Spleen (tissue), 13 donors: ENCODE results near the gene ZNF610. TPM values are rescaled to one million over a fixed set of nuclear protein-coding genes. Genes with fewer than 3 reads are reported as not detected.
"Not testable (repeated sequence)": the region's sequence is repeated elsewhere in the genome, so short reads cannot be mapped to it uniquely, and the experiment has no call there.

Experiments
- DNase-seq: peaks from one replicate; pipeline ENCODE4 v3.0.0-alpha.2; 2020
- H3K27ac ChIP-seq, 8 donors: fragments of 200-600 bp; sonication (generic) in 7 of 8; 1 replicate in 4 of 8; 2 replicates in 4 of 8; pipeline versions ENCODE4 v1.5.0 to v1.8.0; 2016 to 2021; ENCODE audit warnings: inconsistent platforms in 4 of 8, mild to moderate bottlenecking in 4 of 8, moderate library complexity in 1 of 8
- H3K27me3 ChIP-seq, 7 donors: fragments of 200-600 bp; sonication (generic) in 6 of 7; replicated peaks in 1 of 7; 1 replicate in 4 of 7; 2 replicates in 3 of 7; pipeline versions ENCODE4 v1.5.0 to v1.8.0; 2016 to 2021; ENCODE audit warnings: inconsistent platforms in 3 of 7, mild to moderate bottlenecking in 1 of 7
- H3K36me3 ChIP-seq, 6 donors: fragments of 200-600 bp; sonication (generic) in 5 of 6; 1 replicate in 4 of 6; 2 replicates in 2 of 6; pipeline versions ENCODE4 v1.5.0 to v1.8.0; 2016 to 2021; ENCODE audit warnings: inconsistent platforms in 2 of 6
- H3K4me1 ChIP-seq, 6 donors: fragments of 200-600 bp; sonication (generic) in 5 of 6; 1 replicate in 3 of 6; 2 replicates in 3 of 6; pipeline versions ENCODE4 v1.5.0 to v1.8.0; 2016 to 2021; ENCODE audit warnings: inconsistent platforms in 3 of 6
- H3K4me3 ChIP-seq, 8 donors: fragments of 200-600 bp; sonication (generic) in 7 of 8; 1 replicate in 4 of 8; 2 replicates in 4 of 8; pipeline versions ENCODE4 v1.5.0 to v1.8.0; 2016 to 2021; ENCODE audit warnings: inconsistent platforms in 4 of 8, mild to moderate bottlenecking in 4 of 8, moderate library complexity in 2 of 8
- H3K9me3 ChIP-seq, 8 donors: fragments of 200-600 bp; sonication (generic) in 7 of 8; 1 replicate in 4 of 8; 2 replicates in 4 of 8; pipeline versions ENCODE4 v1.5.0 to v1.8.0; 2016 to 2021; ENCODE audit warnings: inconsistent platforms in 4 of 8
- POLR2A ChIP-seq, 3 donors: fragments of 450-650 bp; IDR thresholded peaks; one replicate each; pipeline ENCODE4 v1.5.1; 2017; ENCODE audit warnings: antibody characterized with exemption in 3 of 3, mild to moderate bottlenecking in 1 of 3
- POLR2AphosphoS5 ChIP-seq, 3 donors: sonication (generic); formaldehyde crosslinking; IDR thresholded peaks; one replicate each; pipeline ENCODE4 v1.5.1; 2017; ENCODE audit warnings: antibody characterized with exemption in 3 of 3
- WGBS, 5 donors: extraction: QIAGEN DNeasy Blood & Tissue Kit in 3 of 5; methylation state at CpG; one replicate each; pipeline versions ENCODE4 v1.1.5 to v1.1.7; 2013 to 2018; 5-methylcytosine and 5-hydroxymethylcytosine counted together
- intact Hi-C: fragments of 100-400 bp; cut with DNase I; formaldehyde crosslinking; loops from one replicate; pipeline ENCODE4 v1.15.0; 2023; ENCODE audit warnings: low total_unique reads
- long read RNA-seq, 2 donors: transcript quantifications; one replicate each; lab custom pipeline, GENCODE V29; 2026
- polyA plus RNA-seq, 3 donors: library from polyadenylated mRNA; stranded (reverse); fragments of 200-250 nt; gene quantifications; one replicate each; pipeline ENCODE4 v1.2.1, GENCODE V29; 2013
- total RNA-seq, 7 donors: library from RNA; depleted of rRNA in 3 of 7; stranded (reverse); fragments of >200 nt in 3 of 7; fragmentation: NEBNext Ultra II Directional in 4 of 7; extraction: Animal tissue kit (Norgen Biotek cat#: 25700) in 4 of 7; gene quantifications; one replicate each; pipeline versions ENCODE4 v1.1.0 to v1.2.1, GENCODE V29; 2016 to 2021
- TF ChIP-seq, protein P1 (sequence below), 11 experiments: fragments of 200-600 bp in 7 of 11; fragments of 450-650 bp in 4 of 11; sonication (generic) in 4 of 11; IDR thresholded peaks in 8 of 11; conservative IDR thresholded peaks in 3 of 11; 1 replicate in 7 of 11; 2 replicates in 4 of 11; pipeline versions ENCODE4 v1.4.0 to v1.8.0; 2016 to 2021; ENCODE audit warnings: antibody characterized with exemption in 11 of 11, inconsistent platforms in 4 of 11, mild to moderate bottlenecking in 1 of 11
- donor health status: healthy with polysubstance abuse.
- donor health status: DM: no; HTN: no; CAD: no; lungs with moderate emphysema.
- donor health status: DM: no; HTN: no; CAD: no.
- donor health status: Bipolar disorder and iron deficiency.
- donor health status: healthy.
- donor health status: DM: no; HTN: no; CAD: no.
- donor health status: DM: yes; HTN: yes; CAD: no.

ZNF610 gene
- total RNA-seq = 1 to 10 TPM; 1.3 to 6.4 (median 2.3) TPM
- 1 to 10 TPM in 2 of 3 donors, under 1 TPM in 1; 0.91 to 1.5 (median 1.5) TPM for polyA plus RNA-seq
- long read RNA-seq, donor 1, partial matches to known transcripts = 0 of 1 reads
- long read RNA-seq, donor 1, other reads (novel, unspliced or antisense) = 0 of 1 reads
- long read RNA-seq, donor 2, partial matches to known transcripts = 0 of 4 reads
- long read RNA-seq, donor 2, other reads (novel, unspliced or antisense) = 0 of 4 reads

DNA sequence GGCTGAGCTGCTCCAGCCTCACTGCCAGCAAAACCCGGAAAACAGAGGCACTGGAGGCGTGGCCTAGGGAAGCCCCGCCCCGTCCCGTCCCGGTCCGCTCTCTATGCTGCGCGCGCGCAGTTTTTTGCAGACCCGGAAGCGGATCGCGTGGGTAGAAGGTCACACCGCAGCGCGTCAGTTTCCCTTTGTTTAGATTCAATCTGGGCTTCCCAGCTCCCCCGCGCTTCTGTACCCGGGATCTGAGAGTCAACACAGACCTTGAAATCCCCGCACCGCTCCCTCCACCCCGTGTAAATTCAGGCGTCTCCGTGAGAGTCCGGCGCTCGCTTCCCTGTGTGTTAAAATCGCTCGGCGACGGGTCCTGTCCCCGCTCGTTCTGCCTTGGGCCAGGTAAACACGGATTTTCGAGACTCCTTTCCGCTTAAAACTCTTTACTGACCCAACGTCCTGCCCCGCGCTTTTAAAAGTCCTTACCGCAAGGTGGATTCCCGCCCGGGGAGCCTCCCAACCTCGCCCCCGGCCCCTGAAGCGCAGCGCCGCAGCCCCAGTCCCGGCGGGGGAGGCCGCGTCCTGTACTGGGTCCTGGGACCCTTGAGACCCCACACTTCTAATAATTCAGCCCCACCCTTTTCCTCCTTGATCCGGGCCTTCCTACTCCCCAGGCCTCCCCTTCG, at the start of gene ZNF610:
TSS of gene ZNF610 (plus strand) at position 127 of the 674 bp plus-strand sequence. CDS start 12,930 bp downstream, outside the sequence.
- Histone ChIP-seq H3K27ac (peak within 1 kb of the TSS; percentile 65 to 89 (median 82)), H3K9me3 (peaks cover 6 to 92% (median 59%) of the 10 kb centered on the region in 8 donors), H3K36me3 (peaks cover 0 to 18% (median 0%) of the 10 kb centered on the region in 6 donors), H3K4me3 (peak within 1 kb of the TSS; percentile 52 to 85 (median 72)), H3K4me1 (peaks cover 0 to 14% (median 10%) of the 10 kb centered on the region in 6 donors), H3K27me3 (no peaks in the 10 kb centered on the region)
- intact Hi-C loops = no loop called here
- peak; percentile 92 for DNase-seq
- WGBS, 5 donors = 0 to 2% (median 1%) methylated on average over 40 to 55 of the region's 55 CpGs
- TF ChIP-seq POLR2A (IDR thresholded peaks at IDR 0.05) (peak in 1 of 3 donors; percentile 2), POLR2AphosphoS5 (IDR thresholded peaks at IDR 0.05) (peak; percentile 88 to 92 (median 90))
- TF ChIP-seq, protein P1, sequence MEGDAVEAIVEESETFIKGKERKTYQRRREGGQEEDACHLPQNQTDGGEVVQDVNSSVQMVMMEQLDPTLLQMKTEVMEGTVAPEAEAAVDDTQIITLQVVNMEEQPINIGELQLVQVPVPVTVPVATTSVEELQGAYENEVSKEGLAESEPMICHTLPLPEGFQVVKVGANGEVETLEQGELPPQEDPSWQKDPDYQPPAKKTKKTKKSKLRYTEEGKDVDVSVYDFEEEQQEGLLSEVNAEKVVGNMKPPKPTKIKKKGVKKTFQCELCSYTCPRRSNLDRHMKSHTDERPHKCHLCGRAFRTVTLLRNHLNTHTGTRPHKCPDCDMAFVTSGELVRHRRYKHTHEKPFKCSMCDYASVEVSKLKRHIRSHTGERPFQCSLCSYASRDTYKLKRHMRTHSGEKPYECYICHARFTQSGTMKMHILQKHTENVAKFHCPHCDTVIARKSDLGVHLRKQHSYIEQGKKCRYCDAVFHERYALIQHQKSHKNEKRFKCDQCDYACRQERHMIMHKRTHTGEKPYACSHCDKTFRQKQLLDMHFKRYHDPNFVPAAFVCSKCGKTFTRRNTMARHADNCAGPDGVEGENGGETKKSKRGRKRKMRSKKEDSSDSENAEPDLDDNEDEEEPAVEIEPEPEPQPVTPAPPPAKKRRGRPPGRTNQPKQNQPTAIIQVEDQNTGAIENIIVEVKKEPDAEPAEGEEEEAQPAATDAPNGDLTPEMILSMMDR (IDR thresholded peaks at IDR 0.05 in 8 of 11, conservative IDR thresholded peaks at IDR 0.05 in 3 of 11) = no peak

DNA sequence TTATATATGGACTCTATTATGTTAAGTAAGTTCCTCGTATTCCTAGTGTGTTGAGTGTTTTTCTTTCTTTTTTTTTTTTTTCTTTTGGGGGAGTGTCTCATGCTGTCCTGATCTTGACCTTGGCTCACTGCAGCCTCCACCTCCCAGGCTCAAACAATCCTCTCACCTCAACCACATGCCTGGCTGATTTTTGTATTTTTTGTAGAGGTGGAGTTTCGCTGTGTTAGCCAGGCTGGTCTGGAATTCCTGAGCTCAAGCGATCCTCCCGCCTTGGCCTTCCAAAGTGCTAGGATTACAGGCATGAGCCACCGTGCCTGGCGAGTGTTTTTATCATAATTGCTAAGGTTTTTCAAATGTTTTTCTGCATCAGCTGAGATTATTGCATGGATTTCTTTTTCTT, 49.8 kb upstream of the ZNF610 start:
- Histone ChIP-seq H3K4me3 (no peak overlapping the region), H3K9me3 (peaks cover 0 to 93% (median 42%) of the 10 kb centered on the region in 8 donors), H3K27ac (no peak overlapping the region), H3K27me3 (no peaks in the 10 kb centered on the region), H3K4me1 (no peaks in the 10 kb centered on the region), H3K36me3 (peaks cover 21 to 100% (median 91%) of the 10 kb centered on the region in 6 donors)
- 90 to 99% (median 95%) methylated on average over 6 of the region's 6 CpGs for WGBS, 5 donors
- intact Hi-C loops = no loop called here
- no peak for DNase-seq
- TF ChIP-seq, protein P1 (IDR thresholded peaks at IDR 0.05 in 8 of 11, conservative IDR thresholded peaks at IDR 0.05 in 3 of 11) = no peak
- TF ChIP-seq POLR2AphosphoS5 (IDR thresholded peaks at IDR 0.05) = no peak
- TF ChIP-seq POLR2A (IDR thresholded peaks at IDR 0.05) = no peak

DNA sequence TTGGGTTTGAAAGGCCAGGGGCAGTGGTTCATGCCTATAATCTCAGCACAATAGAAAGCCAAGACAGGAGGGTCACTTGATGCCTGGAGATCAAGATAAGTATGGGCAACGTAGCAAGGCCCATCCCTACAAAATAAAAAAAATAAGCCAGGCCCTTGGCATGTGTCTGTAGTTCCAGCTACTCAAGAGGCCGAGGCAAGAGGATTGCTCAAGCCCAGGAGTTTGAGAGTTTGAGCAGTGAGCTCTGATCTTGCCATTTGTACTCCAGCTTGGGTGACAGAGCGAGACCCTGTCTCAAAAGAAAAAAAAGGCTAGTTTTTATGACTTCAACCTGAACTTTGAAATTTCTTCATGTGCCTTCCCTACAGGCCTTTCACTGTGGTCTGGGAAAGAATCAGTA, 44.3 kb upstream of the ZNF610 start:
- Histone ChIP-seq H3K4me1 (peaks cover 4 to 10% (median 5%) of the 10 kb centered on the region in 6 donors), H3K27me3 (no peaks in the 10 kb centered on the region), H3K27ac (no peak overlapping the region), H3K36me3 (peaks cover 5 to 59% (median 43%) of the 10 kb centered on the region in 6 donors), H3K9me3 (peaks cover 0 to 82% (median 45%) of the 10 kb centered on the region in 8 donors), H3K4me3 (no peak overlapping the region)
- TF ChIP-seq POLR2AphosphoS5 (IDR thresholded peaks at IDR 0.05) (no peak), POLR2A (IDR thresholded peaks at IDR 0.05) (no peak)
- TF ChIP-seq, protein P1 (IDR thresholded peaks at IDR 0.05 in 8 of 11, conservative IDR thresholded peaks at IDR 0.05 in 3 of 11) = no peak
- WGBS, 5 donors = 91 to 97% (median 93%) methylated on average over 3 of the region's 3 CpGs
- intact Hi-C loops = no loop called here
- DNase-seq = no peak

DNA sequence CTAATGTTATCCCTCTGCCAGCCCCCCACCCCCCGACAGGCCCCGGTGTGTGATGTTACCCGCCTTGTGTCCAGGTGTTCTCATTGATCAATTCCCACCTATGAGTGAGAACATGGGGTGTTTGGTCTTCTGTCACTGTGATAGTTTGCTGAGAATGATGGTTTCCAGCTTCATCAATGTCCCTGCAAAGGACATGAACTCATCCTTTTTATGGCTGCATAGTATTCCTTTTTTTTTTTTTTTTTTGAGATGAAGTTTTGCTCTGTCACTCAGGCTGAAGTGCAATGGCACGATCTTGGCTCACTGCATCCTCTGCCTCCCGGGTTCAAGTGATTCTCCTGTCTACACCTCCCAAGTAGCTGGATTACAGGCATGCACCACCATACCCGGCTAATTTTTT, 43.1 kb upstream of the ZNF610 start:
- DNase-seq, intact Hi-C loops, H3K27me3 ChIP-seq: not testable (repeated sequence)

More for the DNA sequence above, 43.1 kb upstream of the ZNF610 start:
- Histone ChIP-seq H3K9me3 (peaks cover 0 to 71% (median 42%) of the 10 kb centered on the region in 8 donors), H3K36me3 (peaks cover 5 to 47% (median 36%) of the 10 kb centered on the region in 6 donors), H3K4me1 (peaks cover 8 to 17% (median 9%) of the 10 kb centered on the region in 6 donors)
- H3K27ac ChIP-seq, H3K4me3 ChIP-seq: not testable (repeated sequence)
- WGBS, 5 donors = 95 to 98% (median 97%) methylated on average over 6 of the region's 6 CpGs
